Gastrocnemius medialis (tissue), 4 donors: ENCODE measurements around the gene MGST2.

Experiments
- POLR2A ChIP-seq, 2 donors: fragments of 450-650 bp; IDR thresholded peaks; one replicate each; pipeline ENCODE4 v1.6.1; 2017; ENCODE audit warnings: antibody characterized with exemption in 2 of 2, mild to moderate bottlenecking in 2 of 2, moderate library complexity in 2 of 2
- TF ChIP-seq, protein P1 (sequence below), 5 experiments: fragments of 450-650 bp in 3 of 5; fragments of 200-600 bp in 2 of 5; sonication (generic) in 2 of 5; IDR thresholded peaks in 4 of 5; conservative IDR thresholded peaks in 1 of 5; 1 replicate in 4 of 5; 2 replicates in 1 of 5; pipeline ENCODE4 v1.5.1; 2016 to 2019; ENCODE audit warnings: antibody characterized with exemption in 5 of 5, mild to moderate bottlenecking in 3 of 5, moderate library complexity in 3 of 5

GRCh38 chr4:139676365-139676764, 10.7 kb downstream of the MGST2 start:
- TF ChIP-seq, protein P1, sequence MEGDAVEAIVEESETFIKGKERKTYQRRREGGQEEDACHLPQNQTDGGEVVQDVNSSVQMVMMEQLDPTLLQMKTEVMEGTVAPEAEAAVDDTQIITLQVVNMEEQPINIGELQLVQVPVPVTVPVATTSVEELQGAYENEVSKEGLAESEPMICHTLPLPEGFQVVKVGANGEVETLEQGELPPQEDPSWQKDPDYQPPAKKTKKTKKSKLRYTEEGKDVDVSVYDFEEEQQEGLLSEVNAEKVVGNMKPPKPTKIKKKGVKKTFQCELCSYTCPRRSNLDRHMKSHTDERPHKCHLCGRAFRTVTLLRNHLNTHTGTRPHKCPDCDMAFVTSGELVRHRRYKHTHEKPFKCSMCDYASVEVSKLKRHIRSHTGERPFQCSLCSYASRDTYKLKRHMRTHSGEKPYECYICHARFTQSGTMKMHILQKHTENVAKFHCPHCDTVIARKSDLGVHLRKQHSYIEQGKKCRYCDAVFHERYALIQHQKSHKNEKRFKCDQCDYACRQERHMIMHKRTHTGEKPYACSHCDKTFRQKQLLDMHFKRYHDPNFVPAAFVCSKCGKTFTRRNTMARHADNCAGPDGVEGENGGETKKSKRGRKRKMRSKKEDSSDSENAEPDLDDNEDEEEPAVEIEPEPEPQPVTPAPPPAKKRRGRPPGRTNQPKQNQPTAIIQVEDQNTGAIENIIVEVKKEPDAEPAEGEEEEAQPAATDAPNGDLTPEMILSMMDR (IDR thresholded peaks at IDR 0.05 in 4 of 5, conservative IDR thresholded peaks at IDR 0.05 in 1 of 5) = no peak
- TF ChIP-seq POLR2A (IDR thresholded peaks at IDR 0.05) = no peak
